ENCODE data around the gene SORCS2.

The SORCS2 gene

DNA sequence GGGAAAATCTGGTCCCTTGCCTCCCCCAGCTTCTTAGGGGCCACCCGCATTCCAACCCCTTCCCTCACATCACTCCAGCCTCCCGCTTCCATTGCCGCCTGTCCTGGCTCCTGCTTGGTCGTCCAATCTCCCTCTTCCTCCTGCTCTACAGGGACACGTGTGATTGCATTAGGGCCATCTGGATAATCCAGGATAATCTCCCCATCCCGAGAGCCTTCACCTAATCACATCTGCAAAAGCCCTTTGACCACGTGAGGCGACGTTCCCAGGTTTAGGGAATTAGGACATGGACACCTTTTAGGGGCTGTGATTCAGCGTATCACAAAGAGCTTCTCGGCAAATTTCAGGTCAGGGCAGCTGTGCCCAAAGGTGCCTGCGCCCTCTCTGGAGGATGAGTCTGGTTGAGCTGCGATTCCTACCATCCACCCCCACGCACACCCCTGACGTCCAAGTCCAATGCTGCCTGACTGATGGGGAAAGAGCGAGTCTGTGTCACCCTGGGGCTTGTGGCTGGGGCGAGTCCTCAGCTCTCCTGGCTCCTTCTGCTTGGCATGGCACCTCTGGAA is 137.8 kb downstream of the SORCS2 start:
- H3K4me3 ChIP-seq (ENCODE audit: control insufficient read depth, low read depth, low read length): no peak overlapping the region
- no peak for TF ChIP-seq CTCF (IDR thresholded peaks at IDR 0.05; ENCODE audit: control insufficient read depth, insufficient read depth, low read depth, low read length, missing control alignments)
- DNase-seq (ENCODE audit: low read depth): no peak

- DNase-seq (ENCODE audit: low read depth): no peak
- no peak for TF ChIP-seq CTCF (IDR thresholded peaks at IDR 0.05; ENCODE audit: control insufficient read depth, insufficient read depth, low read depth, low read length, missing control alignments)
- no peak overlapping the region for H3K4me3 ChIP-seq (ENCODE audit: control insufficient read depth, low read depth, low read length)
Observed at GRCh38 chr4:7330811-7331681, 138.7 kb downstream of the SORCS2 start.

DNA sequence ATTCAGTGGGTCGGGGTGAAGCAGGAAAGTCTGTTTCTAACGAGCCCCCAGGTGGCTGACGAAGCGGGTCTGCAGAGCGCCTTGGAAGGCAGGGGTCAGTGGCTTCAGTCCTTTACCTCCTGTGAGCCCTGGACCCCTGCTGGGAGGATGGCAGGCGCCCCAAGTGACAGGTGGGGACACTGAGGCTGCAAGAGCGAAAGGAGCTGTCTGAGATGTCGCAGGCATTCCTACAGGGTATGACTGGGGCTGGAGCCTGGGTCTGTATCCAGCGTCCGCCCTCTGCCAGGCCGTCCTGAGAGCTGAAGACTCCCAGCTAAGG is 139.3 kb downstream of the SORCS2 start:
- H3K4me3 ChIP-seq (ENCODE audit: control insufficient read depth, low read depth, low read length): no peak overlapping the region
- no peak for TF ChIP-seq CTCF (IDR thresholded peaks at IDR 0.05; ENCODE audit: control insufficient read depth, insufficient read depth, low read depth, low read length, missing control alignments)
- DNase-seq (ENCODE audit: low read depth): no peak

DNA sequence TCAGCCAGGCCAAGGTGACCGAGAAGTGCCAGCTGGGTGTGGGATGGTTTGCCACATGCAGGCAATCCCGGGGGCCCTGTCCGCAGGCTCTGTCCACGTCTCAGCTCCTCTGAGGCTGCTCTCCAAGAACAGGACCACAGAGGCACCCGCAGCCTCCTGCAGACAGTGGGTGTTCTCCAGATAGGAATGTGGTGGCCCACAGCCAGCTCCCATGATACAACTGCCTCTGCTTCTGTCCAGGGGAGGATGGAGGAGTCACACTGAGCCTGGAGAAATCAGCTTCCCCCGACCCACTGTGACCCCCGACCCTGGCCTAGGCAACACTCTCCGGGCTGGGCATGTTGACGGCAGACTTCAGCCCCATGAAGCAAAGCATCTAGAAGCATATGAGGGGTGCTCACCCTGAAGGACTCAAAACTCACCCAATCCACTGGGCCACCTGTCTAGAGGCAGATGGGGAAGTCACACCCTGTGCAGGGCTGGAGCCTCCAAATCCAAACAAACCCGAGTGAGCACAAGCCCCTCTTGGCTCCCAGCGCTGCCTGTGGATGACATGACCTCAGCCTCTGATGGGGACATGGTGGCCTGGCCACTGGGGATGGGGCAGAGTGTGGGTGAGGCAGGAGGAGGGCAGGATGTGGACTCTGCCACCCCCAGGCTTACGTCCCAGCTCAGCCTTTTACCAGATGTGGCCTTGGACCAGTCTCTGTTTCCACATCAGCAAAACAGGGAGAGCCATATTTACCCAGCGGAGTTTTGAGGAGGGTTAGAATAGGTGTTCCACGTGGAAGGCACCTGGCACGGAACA is 140.1 kb downstream of the SORCS2 start:
- TF ChIP-seq CTCF (IDR thresholded peaks at IDR 0.05; ENCODE audit: control insufficient read depth, insufficient read depth, low read depth, low read length, missing control alignments): no peak
- DNase-seq (ENCODE audit: low read depth): peak; percentile 42

DNA sequence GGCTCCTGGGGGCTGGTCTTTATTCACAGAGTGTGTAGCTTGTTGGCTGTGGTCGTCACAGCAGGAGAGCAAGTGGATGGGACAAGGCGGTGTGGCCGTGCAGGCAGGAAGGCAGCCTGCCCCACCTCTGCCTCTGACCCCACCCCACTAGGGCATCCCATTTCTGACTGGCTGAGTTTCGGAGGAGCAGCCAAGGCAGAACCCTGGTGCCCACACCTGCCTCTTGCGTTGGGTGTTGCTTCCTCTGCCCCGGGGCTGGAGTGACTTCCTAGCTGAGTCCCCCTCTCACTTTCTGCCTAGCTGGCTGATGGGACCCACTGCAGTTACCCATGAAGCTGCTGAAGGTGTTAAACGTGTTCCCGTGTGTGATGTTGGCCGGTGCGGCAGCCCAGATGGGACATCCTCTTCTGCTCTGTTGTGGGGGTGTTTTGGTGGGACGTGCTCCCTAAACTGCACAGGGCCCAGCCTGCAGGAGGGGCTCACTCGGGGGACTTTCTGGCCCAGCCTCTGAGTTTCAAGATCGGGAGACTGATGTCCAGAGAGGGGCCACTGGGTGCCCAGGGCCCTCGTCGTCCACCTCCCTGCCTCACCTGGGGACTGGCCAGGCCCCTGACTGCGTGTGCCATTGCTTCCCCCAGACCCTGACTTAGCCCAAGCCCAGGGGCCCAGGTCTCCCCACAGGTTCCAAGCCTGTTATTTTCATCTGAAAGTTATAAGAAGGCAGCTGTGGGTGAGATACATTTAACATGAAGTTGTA is 140.9 kb downstream of the SORCS2 start:
- no peak for DNase-seq (ENCODE audit: low read depth)
- no peak overlapping the region for H3K4me3 ChIP-seq (ENCODE audit: control insufficient read depth, low read depth, low read length)
- TF ChIP-seq CTCF (IDR thresholded peaks at IDR 0.05; ENCODE audit: control insufficient read depth, insufficient read depth, low read depth, low read length, missing control alignments): no peak

More for the DNA sequence above, 140.1 kb downstream of the SORCS2 start:
- no peak overlapping the region for H3K4me3 ChIP-seq (ENCODE audit: control insufficient read depth, low read depth, low read length)

- no peak overlapping the region for H3K4me3 ChIP-seq (ENCODE audit: control insufficient read depth, low read depth, low read length)
- DNase-seq (ENCODE audit: low read depth): no peak
- TF ChIP-seq CTCF (IDR thresholded peaks at IDR 0.05; ENCODE audit: control insufficient read depth, insufficient read depth, low read depth, low read length, missing control alignments): no peak
Observed at GRCh38 chr4:7333801-7334421, 141.6 kb downstream of the SORCS2 start.
